ENCODE results near the gene FAM120A.

FAM120A gene

GRCh38 chr9:93560991-93561390 lies 109.5 kb downstream of the FAM120A start:
- no peak for DNase-seq (ENCODE audit: low spot score)

GRCh38 chr9:93562157-93562556 lies 110.7 kb downstream of the FAM120A start:
- no peak for DNase-seq (ENCODE audit: low spot score)

GRCh38 chr9:93565089-93565488 lies 113.6 kb downstream of the FAM120A start:
- DNase-seq (ENCODE audit: low spot score) = no peak

- DNase-seq (ENCODE audit: low spot score) = peak; percentile 99
Observed at GRCh38 chr9:93566408-93567270, 115.2 kb downstream of the FAM120A start.

GRCh38 chr9:93567271-93567959 lies 115.9 kb downstream of the FAM120A start:
- DNase-seq (ENCODE audit: low spot score) = peak; percentile 26

- no peak for DNase-seq (ENCODE audit: low spot score)
Observed at GRCh38 chr9:93568169-93568568, 116.7 kb downstream of the FAM120A start.

GRCh38 chr9:93569621-93570174 lies 118.2 kb downstream of the FAM120A start:
- no peak for DNase-seq (ENCODE audit: low spot score)

- no peak for DNase-seq (ENCODE audit: low spot score)
Observed at GRCh38 chr9:93572221-93572620, 120.7 kb downstream of the FAM120A start.

GRCh38 chr9:93572636-93573515 lies 121.4 kb downstream of the FAM120A start:
- no peak for DNase-seq (ENCODE audit: low spot score)

- no peak for DNase-seq (ENCODE audit: low spot score)
Observed at GRCh38 chr9:93573516-93573828, 122.0 kb downstream of the FAM120A start.

- DNase-seq (ENCODE audit: low spot score) = no peak
Observed at GRCh38 chr9:93574091-93574899, 122.8 kb downstream of the FAM120A start.

GRCh38 chr9:93574900-93575795 lies 123.7 kb downstream of the FAM120A start:
- DNase-seq (ENCODE audit: low spot score) = peak; percentile 26

GRCh38 chr9:93575796-93576257 lies 124.3 kb downstream of the FAM120A start:
- DNase-seq (ENCODE audit: low spot score) = peak; percentile 59

GRCh38 chr9:93576258-93577077 lies 125.0 kb downstream of the FAM120A start, which contains the start of gene PHF2:
PHF2 (plus strand) TSS chr9:93576584; CDS start chr9:93576774, 190 bp downstream.
- peak; percentile 83 for DNase-seq (ENCODE audit: low spot score)

- DNase-seq (ENCODE audit: low spot score) = peak; percentile 81
Observed at GRCh38 chr9:93577078-93577974, 125.8 kb downstream of the FAM120A start.

- DNase-seq (ENCODE audit: low spot score) = peak; percentile 27
Observed at GRCh38 chr9:93577975-93578682, 126.6 kb downstream of the FAM120A start.

- DNase-seq (ENCODE audit: low spot score) = peak; percentile 9
Observed at GRCh38 chr9:93578844-93579243, 127.4 kb downstream of the FAM120A start.
